LNCaP clone FGC (cell line): ENCODE results near the gene SECTM1.
A peak's percentile ranks its signal among the peaks of the same experiment; 100 is the strongest.

Source experiments
- DNase-seq: peaks from one replicate; pipeline ENCODE4 v3.0.0-alpha.2; 2011; ENCODE audit warnings: low read depth
- H3K4me3 ChIP-seq: 2 replicates; pipeline ENCODE4 v1.5.1; 2011; ENCODE audit warnings: mild to moderate bottlenecking, low read depth, low read length, control low read depth
- CTCF ChIP-seq: IDR thresholded peaks from 2 replicates; pipeline ENCODE4 v1.5.1; 2012; ENCODE audit warnings: mild to moderate bottlenecking; ENCODE audit not compliant: control insufficient read depth, insufficient read depth; ENCODE audit errors: extremely low read depth

Gene SECTM1

GRCh38 chr17:82303944-82304808 is 29.4 kb downstream of the SECTM1 start:
- no peak for DNase-seq
- no peak overlapping the region for H3K4me3 ChIP-seq
- no peak for TF ChIP-seq CTCF

GRCh38 chr17:82302991-82303943 is 30.3 kb downstream of the SECTM1 start:
- no peak for DNase-seq
- no peak for TF ChIP-seq CTCF
- no peak overlapping the region for H3K4me3 ChIP-seq

- TF ChIP-seq CTCF, result no peak
- DNase-seq, result no peak
- no peak overlapping the region for H3K4me3 ChIP-seq
Observed at GRCh38 chr17:82302568-82302963, 31.0 kb downstream of the SECTM1 start.

GRCh38 chr17:82301916-82302567 is 31.5 kb downstream of the SECTM1 start:
- no peak overlapping the region for H3K4me3 ChIP-seq
- no peak for DNase-seq
- no peak for TF ChIP-seq CTCF

GRCh38 chr17:82301300-82301915 is 32.2 kb downstream of the SECTM1 start:
- DNase-seq, result no peak
- TF ChIP-seq CTCF, result no peak
- no peak overlapping the region for H3K4me3 ChIP-seq

- no peak overlapping the region for H3K4me3 ChIP-seq
- no peak for DNase-seq
- TF ChIP-seq CTCF, result peak; percentile 58
Observed at GRCh38 chr17:82300707-82301270, 32.8 kb downstream of the SECTM1 start.
